NB4 (cell line): ENCODE results near the gene PGA4.
"Not testable (repeated sequence)": the region's sequence is repeated elsewhere in the genome, so short reads cannot be mapped to it uniquely, and the experiment has no call there.

Experiments used
- CTCF ChIP-seq: IDR thresholded peaks from one replicate; pipeline ENCODE4 v1.5.1; 2012; ENCODE audit warnings: low read depth, low read length
- POLR2A ChIP-seq: IDR thresholded peaks from 2 replicates; pipeline ENCODE4 v1.6.1; 2011; ENCODE audit warnings: mild to moderate bottlenecking; ENCODE audit not compliant: insufficient read length; ENCODE audit errors: extremely low read depth

GRCh38 chr11:61231033-61231432 is 8.9 kb downstream of the PGA4 start:
- TF ChIP-seq CTCF, POLR2A: not testable (repeated sequence)
